Smooth muscle cell (in vitro differentiated cells): ENCODE measurements around the gene TSPYL1. TPM values are rescaled to one million over a fixed set of nuclear protein-coding genes. Genes with fewer than 3 reads are reported as not detected.

Experiments
- DNase-seq: peaks from one replicate; lab custom pipeline; 2025; ENCODE audit not compliant: unreplicated experiment; lab: John Stamatoyannopoulos, UW
- H2AFZ ChIP-seq: fragments of 200-600 bp; sonication (generic); 2 replicates; pipeline ENCODE4 v1.6.0; 2016; ENCODE audit warnings: antibody characterized with exemption, low read depth, mild to moderate bottlenecking
- H3F3A ChIP-seq: fragments of 200-600 bp; sonication (generic); 2 replicates; pipeline ENCODE4 v1.6.0; 2017; ENCODE audit warnings: antibody characterized with exemption, low read depth
- H3K27ac ChIP-seq: fragments of 200-600 bp; sonication (generic); 2 replicates; pipeline ENCODE4 v1.5.1; 2016; ENCODE audit warnings: low read depth, mild to moderate bottlenecking
- H3K27me3 ChIP-seq: fragments of 200-600 bp; sonication (generic); 2 replicates; pipeline ENCODE4 v1.6.1; 2016; ENCODE audit warnings: low read depth, mild to moderate bottlenecking
- H3K36me3 ChIP-seq: fragments of 200-600 bp; sonication (generic); 2 replicates; pipeline ENCODE4 v1.5.1; 2016; ENCODE audit warnings: low read depth
- H3K4me1 ChIP-seq: fragments of 200-600 bp; sonication (generic); 2 replicates; pipeline ENCODE4 v1.5.1; 2016; ENCODE audit warnings: low read depth
- H3K4me2 ChIP-seq: fragments of 200-600 bp; sonication (generic); 2 replicates; pipeline ENCODE4 v1.6.0; 2016; ENCODE audit warnings: mild to moderate bottlenecking
- H3K4me3 ChIP-seq: fragments of 200-600 bp; sonication (generic); 2 replicates; pipeline ENCODE4 v1.5.1; 2016; ENCODE audit warnings: mild to moderate bottlenecking
- H3K79me2 ChIP-seq: fragments of 200-600 bp; sonication (generic); 2 replicates; pipeline ENCODE4 v1.6.0; 2016; ENCODE audit warnings: low read depth, mild to moderate bottlenecking
- H3K9ac ChIP-seq: fragments of 200-600 bp; sonication (generic); 2 replicates; pipeline ENCODE4 v1.6.0; 2016; ENCODE audit warnings: low read depth
- H3K9me3 ChIP-seq: fragments of 200-600 bp; sonication (generic); replicated peaks from 2 replicates; pipeline ENCODE4 v1.5.1; 2016; ENCODE audit warnings: low read depth
- H4K20me1 ChIP-seq: fragments of 200-600 bp; sonication (generic); 2 replicates; pipeline ENCODE4 v1.6.0; 2016; ENCODE audit warnings: low read depth
- WGBS: methylation state at CpG from one replicate; pipeline ENCODE4 v1.1.7; 2016; ENCODE audit warnings: low lambda C conversion rate; 5-methylcytosine and 5-hydroxymethylcytosine counted together
- polyA plus RNA-seq: library from polyadenylated mRNA; unstranded; fragments of >200 nt; fragmentation: Nextera tagmentation; extraction: Ambion mirVana; gene quantifications from 2 replicates; pipeline ENCODE4 v1.2.1, GENCODE V29; 2016
- total RNA-seq: library from RNA; depleted of rRNA; stranded (reverse); fragments of >200 nt; gene quantifications from 2 replicates; pipeline ENCODE4 v1.2.3, GENCODE V29; 2014
- TF ChIP-seq, protein P1 (sequence below): fragments of 200-600 bp; sonication (generic); IDR thresholded peaks from 2 replicates; pipeline ENCODE4 v1.5.1; 2017; ENCODE audit warnings: borderline replicate concordance, mild to moderate bottlenecking, antibody characterized with exemption; ENCODE audit not compliant: insufficient read depth, poor library complexity, severe bottlenecking

Gene TSPYL1
- total RNA-seq (45.0 and 51.4 TPM in 2 replicates), polyA plus RNA-seq (17.2 and 17.9 TPM in 2 replicates)

DNA sequence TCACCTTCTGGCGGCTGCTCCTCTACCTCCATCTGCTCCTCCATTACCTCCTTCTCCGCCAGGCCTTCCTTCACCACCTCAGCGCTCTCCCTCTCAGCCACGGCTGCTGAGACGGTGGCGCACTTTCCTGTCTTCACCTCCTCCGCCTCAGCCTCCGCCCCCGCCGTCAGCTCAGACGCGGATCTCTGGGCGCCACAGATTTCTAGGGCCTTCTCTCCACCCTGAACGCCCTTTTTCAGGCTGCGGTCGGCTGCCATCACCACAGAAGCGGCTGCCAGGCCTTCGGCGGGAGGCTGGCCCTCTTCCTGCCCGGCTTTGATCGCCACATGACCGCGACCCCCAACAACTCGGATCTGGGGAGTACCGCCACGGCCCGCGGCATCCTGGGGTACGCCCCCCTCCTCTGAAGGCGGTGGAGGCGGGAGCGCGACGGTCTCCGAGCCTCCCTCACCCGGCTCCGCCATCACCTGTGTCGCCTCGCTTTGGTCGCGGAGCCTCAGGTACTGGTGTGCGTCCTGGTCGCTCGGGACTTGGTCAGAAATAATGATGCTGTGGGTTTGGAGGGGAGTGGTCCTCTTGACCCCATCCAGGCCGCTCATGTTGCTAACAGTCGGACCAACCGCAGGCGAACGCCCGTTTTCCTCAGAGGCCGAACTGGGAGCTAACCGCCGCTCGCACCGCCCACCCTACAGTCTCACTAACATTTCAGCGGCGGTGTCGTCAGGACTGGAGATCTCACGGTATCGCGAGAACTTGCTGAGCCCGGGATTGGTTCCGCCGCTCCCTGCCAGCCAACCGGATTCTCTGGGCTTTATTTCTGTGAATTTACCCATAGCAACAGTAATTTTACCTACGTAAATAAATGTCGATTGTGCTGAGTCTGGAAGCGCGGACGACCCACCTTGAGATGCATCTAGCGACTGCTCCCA is at the start of gene TSPYL1:
Gene TSPYL1 (minus strand): TSS at position 699 of the 929 bp plus-strand sequence. CDS start 100 bp downstream, at position 599.
- Histone ChIP-seq H3K9ac (peak within 1 kb of the TSS; percentile 98), H3F3A (no peaks in the 10 kb centered on the region), H3K27me3 (no peaks in the 10 kb centered on the region), H3K9me3 (no peaks in the 10 kb centered on the region), H2AFZ (peak within 1 kb of the TSS; percentile 98), H3K4me1 (peaks cover 38% of the 10 kb centered on the region), H3K36me3 (no peaks in the 10 kb centered on the region), H3K79me2 (peaks cover 52% of the 10 kb centered on the region), H3K27ac (peak within 1 kb of the TSS; percentile 95), H3K4me2 (peak within 1 kb of the TSS; percentile 97), H4K20me1 (peaks cover 45% of the 10 kb centered on the region), H3K4me3 (peak within 1 kb of the TSS; percentile 97)
- WGBS = 1% methylated on average over 71 of the region's 71 CpGs
- DNase-seq = peak; percentile 70
- TF ChIP-seq, protein P1, sequence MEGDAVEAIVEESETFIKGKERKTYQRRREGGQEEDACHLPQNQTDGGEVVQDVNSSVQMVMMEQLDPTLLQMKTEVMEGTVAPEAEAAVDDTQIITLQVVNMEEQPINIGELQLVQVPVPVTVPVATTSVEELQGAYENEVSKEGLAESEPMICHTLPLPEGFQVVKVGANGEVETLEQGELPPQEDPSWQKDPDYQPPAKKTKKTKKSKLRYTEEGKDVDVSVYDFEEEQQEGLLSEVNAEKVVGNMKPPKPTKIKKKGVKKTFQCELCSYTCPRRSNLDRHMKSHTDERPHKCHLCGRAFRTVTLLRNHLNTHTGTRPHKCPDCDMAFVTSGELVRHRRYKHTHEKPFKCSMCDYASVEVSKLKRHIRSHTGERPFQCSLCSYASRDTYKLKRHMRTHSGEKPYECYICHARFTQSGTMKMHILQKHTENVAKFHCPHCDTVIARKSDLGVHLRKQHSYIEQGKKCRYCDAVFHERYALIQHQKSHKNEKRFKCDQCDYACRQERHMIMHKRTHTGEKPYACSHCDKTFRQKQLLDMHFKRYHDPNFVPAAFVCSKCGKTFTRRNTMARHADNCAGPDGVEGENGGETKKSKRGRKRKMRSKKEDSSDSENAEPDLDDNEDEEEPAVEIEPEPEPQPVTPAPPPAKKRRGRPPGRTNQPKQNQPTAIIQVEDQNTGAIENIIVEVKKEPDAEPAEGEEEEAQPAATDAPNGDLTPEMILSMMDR = no peak

DNA sequence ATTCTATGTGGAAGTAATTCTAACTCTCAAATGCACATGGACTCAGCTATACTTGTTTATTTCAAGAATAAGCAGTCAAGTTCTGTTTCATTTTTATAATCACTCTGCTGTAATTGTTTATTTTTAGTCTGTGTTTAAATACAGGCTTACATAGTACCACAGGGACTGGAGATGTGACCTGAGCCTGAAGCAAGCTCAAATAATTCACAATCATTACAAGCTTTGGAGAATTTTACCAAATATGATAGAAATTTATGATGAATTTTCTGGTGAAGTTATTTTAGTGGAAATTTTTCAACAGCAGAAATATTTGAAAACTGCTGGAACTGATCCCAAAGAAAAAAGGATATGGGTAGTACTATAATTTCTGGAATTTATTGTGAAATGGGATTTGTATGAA is 49.4 kb upstream of the TSPYL1 start:
- Histone ChIP-seq H3K27me3 (no peaks in the 10 kb centered on the region), H2AFZ (no peak overlapping the region), H3K4me1 (peaks cover 13% of the 10 kb centered on the region), H3K9ac (no peak overlapping the region), H3K4me2 (no peak overlapping the region), H3F3A (no peaks in the 10 kb centered on the region), H3K27ac (peak overlapping the region; percentile 1), H4K20me1 (no peaks in the 10 kb centered on the region), H3K79me2 (no peaks in the 10 kb centered on the region), H3K4me3 (no peak overlapping the region), H3K36me3 (no peaks in the 10 kb centered on the region), H3K9me3 (no peaks in the 10 kb centered on the region)
- TF ChIP-seq, protein P1 = no peak
- DNase-seq = no peak

DNA sequence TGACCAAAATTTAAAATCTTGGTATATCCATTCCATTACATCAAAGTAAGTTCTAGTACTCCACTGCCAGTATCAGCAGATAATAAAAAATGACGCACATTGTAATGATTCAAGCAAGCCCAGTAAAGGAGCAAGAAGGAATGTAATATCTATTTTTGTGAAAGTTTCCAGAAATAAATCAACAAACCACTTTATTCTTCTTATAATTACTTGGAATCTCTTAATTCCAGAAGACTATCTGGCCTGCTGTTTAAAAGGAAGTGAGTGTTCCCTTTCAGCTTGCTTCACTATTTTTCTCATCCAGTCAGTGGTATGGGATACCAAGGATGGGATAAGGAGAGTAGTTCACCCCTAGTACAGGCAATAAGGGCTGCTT is 48.8 kb upstream of the TSPYL1 start:
- Histone ChIP-seq H3F3A (no peaks in the 10 kb centered on the region), H3K4me3 (no peak overlapping the region), H3K27me3 (no peaks in the 10 kb centered on the region), H3K9me3 (no peaks in the 10 kb centered on the region), H3K79me2 (no peaks in the 10 kb centered on the region), H3K27ac (peak overlapping the region; percentile 1), H3K4me1 (peaks cover 13% of the 10 kb centered on the region), H2AFZ (no peak overlapping the region), H4K20me1 (no peaks in the 10 kb centered on the region), H3K4me2 (no peak overlapping the region), H3K36me3 (no peaks in the 10 kb centered on the region), H3K9ac (no peak overlapping the region)
- WGBS = 71% methylated on average over 1 of the region's 1 CpG
- no peak for DNase-seq
- TF ChIP-seq, protein P1 = no peak
